GM12878 (cell line): ENCODE data around the gene SPAG6.

Experiments used
- CREB1 ChIP-seq: IDR thresholded peaks from 2 replicates; pipeline ENCODE4 v1.6.1; 2012; ENCODE audit warnings: low read depth, mild to moderate bottlenecking, inconsistent platforms
- HDGF ChIP-seq: fragments of 450-650 bp; IDR thresholded peaks from 2 replicates; pipeline ENCODE4 v1.6.1; 2016; ENCODE audit warnings: antibody characterized with exemption
- MEF2A ChIP-seq: IDR thresholded peaks from 2 replicates; pipeline ENCODE4 v1.6.1; 2011; ENCODE audit warnings: low read depth, mild to moderate bottlenecking, low read length, moderate library complexity; ENCODE audit not compliant: insufficient read depth
- MTA2 ChIP-seq: fragments of 450-650 bp; IDR thresholded peaks from 2 replicates; pipeline ENCODE4 v1.6.1; 2016; ENCODE audit warnings: low read depth, mild to moderate bottlenecking, moderate library complexity
- MTA3 ChIP-seq: IDR thresholded peaks from 2 replicates; pipeline ENCODE4 v1.6.1; 2012; ENCODE audit warnings: low read length, inconsistent platforms, borderline replicate concordance
- NR2C2 ChIP-seq: IDR thresholded peaks from 2 replicates; pipeline ENCODE4 v1.6.1; 2011; ENCODE audit warnings: borderline replicate concordance, low read depth; ENCODE audit not compliant: control insufficient read depth, insufficient read length
- NRF1 ChIP-seq: conservative IDR thresholded peaks from 2 replicates; pipeline ENCODE4 v1.6.1; 2011; ENCODE audit warnings: mild to moderate bottlenecking, low read depth, low read length, improper control_type of control experiment
- SIX5 ChIP-seq: IDR thresholded peaks from 2 replicates; pipeline ENCODE4 v1.6.1; 2011; ENCODE audit warnings: mild to moderate bottlenecking, low read depth, low read length, moderate library complexity; ENCODE audit not compliant: severe bottlenecking
- ZNF24 ChIP-seq: fragments of 450-650 bp; IDR thresholded peaks from 2 replicates; pipeline ENCODE4 v1.6.1; 2017; ENCODE audit warnings: antibody characterized with exemption, mild to moderate bottlenecking
- TF ChIP-seq, protein P1 (sequence below): fragments of 450-650 bp; IDR thresholded peaks from 2 replicates; pipeline ENCODE4 v1.6.1; 2017; ENCODE audit warnings: low read depth, mild to moderate bottlenecking, moderate library complexity
- TF ChIP-seq, protein P2 (sequence below): fragments of 150-350 bp; IDR thresholded peaks from 2 replicates; pipeline ENCODE4 v1.6.1; 2016; ENCODE audit warnings: low read depth, low read length
- TF ChIP-seq, protein P3 (sequence below): IDR thresholded peaks from 2 replicates; pipeline ENCODE4 v1.6.1; 2012; ENCODE audit warnings: low read depth, low read length, improper control_type of control experiment
- TF ChIP-seq, protein P4 (sequence below), 3 experiments: IDR thresholded peaks in 2 of 3; conservative IDR thresholded peaks in 1 of 3; 2 replicates each; pipeline ENCODE4 v1.5.1; 2011; ENCODE audit warnings: low read depth in 3 of 3, low read length in 3 of 3, mild to moderate bottlenecking in 3 of 3, control low read depth in 2 of 3, moderate library complexity in 2 of 3, inconsistent platforms in 1 of 3, mixed read lengths in 1 of 3; ENCODE audit not compliant: control insufficient read depth in 2 of 3, insufficient read depth in 1 of 3; ENCODE audit errors: extremely low read depth in 1 of 3
- TF ChIP-seq, protein P5 (sequence below): fragments of 450-650 bp; IDR thresholded peaks from 2 replicates; pipeline ENCODE4 v1.6.1; 2018; ENCODE audit warnings: mild to moderate bottlenecking, low read depth, moderate library complexity; ENCODE audit not compliant: partially characterized antibody

DNA sequence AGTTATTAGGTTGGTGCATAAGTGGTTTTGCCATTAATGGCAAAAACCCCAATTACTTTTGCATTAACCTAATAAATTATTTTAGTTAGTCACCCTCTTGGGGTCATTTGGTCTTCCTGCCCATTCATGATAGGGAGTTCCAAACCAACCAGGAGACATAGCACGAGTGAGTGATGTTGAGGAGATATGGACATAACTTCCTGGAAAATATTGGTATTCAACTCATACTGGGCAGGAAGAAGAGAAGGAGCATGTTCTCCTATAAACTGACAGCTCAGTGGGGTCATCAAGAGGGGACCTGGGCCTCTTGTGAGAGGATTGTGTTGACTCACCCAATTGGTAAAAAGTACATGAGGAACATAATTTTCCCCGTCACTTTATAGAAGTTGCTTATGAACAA lies 23.7 kb downstream of the SPAG6 start:
- TF ChIP-seq SIX5 (no peak), NR2C2 (no peak), MTA2 (no peak), ZNF24 (no peak), CREB1 (no peak), HDGF (no peak), MTA3 (no peak), MEF2A (no peak), NRF1 (no peak)
- TF ChIP-seq, protein P1, sequence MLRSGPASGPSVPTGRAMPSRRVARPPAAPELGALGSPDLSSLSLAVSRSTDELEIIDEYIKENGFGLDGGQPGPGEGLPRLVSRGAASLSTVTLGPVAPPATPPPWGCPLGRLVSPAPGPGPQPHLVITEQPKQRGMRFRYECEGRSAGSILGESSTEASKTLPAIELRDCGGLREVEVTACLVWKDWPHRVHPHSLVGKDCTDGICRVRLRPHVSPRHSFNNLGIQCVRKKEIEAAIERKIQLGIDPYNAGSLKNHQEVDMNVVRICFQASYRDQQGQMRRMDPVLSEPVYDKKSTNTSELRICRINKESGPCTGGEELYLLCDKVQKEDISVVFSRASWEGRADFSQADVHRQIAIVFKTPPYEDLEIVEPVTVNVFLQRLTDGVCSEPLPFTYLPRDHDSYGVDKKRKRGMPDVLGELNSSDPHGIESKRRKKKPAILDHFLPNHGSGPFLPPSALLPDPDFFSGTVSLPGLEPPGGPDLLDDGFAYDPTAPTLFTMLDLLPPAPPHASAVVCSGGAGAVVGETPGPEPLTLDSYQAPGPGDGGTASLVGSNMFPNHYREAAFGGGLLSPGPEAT, result no peak
- TF ChIP-seq, protein P2, sequence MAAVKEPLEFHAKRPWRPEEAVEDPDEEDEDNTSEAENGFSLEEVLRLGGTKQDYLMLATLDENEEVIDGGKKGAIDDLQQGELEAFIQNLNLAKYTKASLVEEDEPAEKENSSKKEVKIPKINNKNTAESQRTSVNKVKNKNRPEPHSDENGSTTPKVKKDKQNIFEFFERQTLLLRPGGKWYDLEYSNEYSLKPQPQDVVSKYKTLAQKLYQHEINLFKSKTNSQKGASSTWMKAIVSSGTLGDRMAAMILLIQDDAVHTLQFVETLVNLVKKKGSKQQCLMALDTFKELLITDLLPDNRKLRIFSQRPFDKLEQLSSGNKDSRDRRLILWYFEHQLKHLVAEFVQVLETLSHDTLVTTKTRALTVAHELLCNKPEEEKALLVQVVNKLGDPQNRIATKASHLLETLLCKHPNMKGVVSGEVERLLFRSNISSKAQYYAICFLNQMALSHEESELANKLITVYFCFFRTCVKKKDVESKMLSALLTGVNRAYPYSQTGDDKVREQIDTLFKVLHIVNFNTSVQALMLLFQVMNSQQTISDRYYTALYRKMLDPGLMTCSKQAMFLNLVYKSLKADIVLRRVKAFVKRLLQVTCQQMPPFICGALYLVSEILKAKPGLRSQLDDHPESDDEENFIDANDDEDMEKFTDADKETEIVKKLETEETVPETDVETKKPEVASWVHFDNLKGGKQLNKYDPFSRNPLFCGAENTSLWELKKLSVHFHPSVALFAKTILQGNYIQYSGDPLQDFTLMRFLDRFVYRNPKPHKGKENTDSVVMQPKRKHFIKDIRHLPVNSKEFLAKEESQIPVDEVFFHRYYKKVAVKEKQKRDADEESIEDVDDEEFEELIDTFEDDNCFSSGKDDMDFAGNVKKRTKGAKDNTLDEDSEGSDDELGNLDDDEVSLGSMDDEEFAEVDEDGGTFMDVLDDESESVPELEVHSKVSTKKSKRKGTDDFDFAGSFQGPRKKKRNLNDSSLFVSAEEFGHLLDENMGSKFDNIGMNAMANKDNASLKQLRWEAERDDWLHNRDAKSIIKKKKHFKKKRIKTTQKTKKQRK, result no peak
- TF ChIP-seq, protein P3, sequence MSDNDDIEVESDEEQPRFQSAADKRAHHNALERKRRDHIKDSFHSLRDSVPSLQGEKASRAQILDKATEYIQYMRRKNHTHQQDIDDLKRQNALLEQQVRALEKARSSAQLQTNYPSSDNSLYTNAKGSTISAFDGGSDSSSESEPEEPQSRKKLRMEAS, result no peak
- TF ChIP-seq, protein P4, sequence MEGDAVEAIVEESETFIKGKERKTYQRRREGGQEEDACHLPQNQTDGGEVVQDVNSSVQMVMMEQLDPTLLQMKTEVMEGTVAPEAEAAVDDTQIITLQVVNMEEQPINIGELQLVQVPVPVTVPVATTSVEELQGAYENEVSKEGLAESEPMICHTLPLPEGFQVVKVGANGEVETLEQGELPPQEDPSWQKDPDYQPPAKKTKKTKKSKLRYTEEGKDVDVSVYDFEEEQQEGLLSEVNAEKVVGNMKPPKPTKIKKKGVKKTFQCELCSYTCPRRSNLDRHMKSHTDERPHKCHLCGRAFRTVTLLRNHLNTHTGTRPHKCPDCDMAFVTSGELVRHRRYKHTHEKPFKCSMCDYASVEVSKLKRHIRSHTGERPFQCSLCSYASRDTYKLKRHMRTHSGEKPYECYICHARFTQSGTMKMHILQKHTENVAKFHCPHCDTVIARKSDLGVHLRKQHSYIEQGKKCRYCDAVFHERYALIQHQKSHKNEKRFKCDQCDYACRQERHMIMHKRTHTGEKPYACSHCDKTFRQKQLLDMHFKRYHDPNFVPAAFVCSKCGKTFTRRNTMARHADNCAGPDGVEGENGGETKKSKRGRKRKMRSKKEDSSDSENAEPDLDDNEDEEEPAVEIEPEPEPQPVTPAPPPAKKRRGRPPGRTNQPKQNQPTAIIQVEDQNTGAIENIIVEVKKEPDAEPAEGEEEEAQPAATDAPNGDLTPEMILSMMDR (IDR thresholded peaks at IDR 0.05 in 2 of 3, conservative IDR thresholded peaks at IDR 0.05 in 1 of 3; ENCODE audit: control insufficient read depth in 2 of 3, extremely low read depth in 1 of 3, insufficient read depth in 1 of 3, low read depth in 3 of 3, low read length in 3 of 3), result no peak
- TF ChIP-seq, protein P5, sequence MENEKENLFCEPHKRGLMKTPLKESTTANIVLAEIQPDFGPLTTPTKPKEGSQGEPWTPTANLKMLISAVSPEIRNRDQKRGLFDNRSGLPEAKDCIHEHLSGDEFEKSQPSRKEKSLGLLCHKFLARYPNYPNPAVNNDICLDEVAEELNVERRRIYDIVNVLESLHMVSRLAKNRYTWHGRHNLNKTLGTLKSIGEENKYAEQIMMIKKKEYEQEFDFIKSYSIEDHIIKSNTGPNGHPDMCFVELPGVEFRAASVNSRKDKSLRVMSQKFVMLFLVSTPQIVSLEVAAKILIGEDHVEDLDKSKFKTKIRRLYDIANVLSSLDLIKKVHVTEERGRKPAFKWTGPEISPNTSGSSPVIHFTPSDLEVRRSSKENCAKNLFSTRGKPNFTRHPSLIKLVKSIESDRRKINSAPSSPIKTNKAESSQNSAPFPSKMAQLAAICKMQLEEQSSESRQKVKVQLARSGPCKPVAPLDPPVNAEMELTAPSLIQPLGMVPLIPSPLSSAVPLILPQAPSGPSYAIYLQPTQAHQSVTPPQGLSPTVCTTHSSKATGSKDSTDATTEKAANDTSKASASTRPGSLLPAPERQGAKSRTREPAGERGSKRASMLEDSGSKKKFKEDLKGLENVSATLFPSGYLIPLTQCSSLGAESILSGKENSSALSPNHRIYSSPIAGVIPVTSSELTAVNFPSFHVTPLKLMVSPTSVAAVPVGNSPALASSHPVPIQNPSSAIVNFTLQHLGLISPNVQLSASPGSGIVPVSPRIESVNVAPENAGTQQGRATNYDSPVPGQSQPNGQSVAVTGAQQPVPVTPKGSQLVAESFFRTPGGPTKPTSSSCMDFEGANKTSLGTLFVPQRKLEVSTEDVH, result no peak
